OCI-LY1 (cell line): ENCODE results near the gene PPP1R1C.

Experiments
- H2AFZ ChIP-seq: fragments of 200-600 bp; sonication (generic), shearing (Covaris generic); 2 replicates; pipeline ENCODE4 v1.6.0; 2014; ENCODE audit warnings: antibody characterized with exemption, mild to moderate bottlenecking, low read length
- H3F3A ChIP-seq: fragments of 200-600 bp; sonication (generic), shearing (Covaris generic); 2 replicates; pipeline ENCODE4 v1.6.0; 2014; ENCODE audit warnings: mild to moderate bottlenecking, antibody characterized with exemption, low read length, moderate library complexity; ENCODE audit not compliant: insufficient read depth
- H3K27ac ChIP-seq: fragments of 200-600 bp; sonication (generic); 2 replicates; pipeline ENCODE4 v1.5.1; 2014; ENCODE audit warnings: low read length, mixed run types, mild to moderate bottlenecking, low read depth; ENCODE audit not compliant: poor library complexity, severe bottlenecking
- H3K27me3 ChIP-seq: fragments of 200-600 bp; sonication (generic); 2 replicates; pipeline ENCODE4 v1.6.0; 2014; ENCODE audit warnings: antibody characterized with exemption, mild to moderate bottlenecking, low read length, moderate library complexity; ENCODE audit not compliant: insufficient read depth
- H3K36me3 ChIP-seq: fragments of 200-600 bp; sonication (generic); 2 replicates; pipeline ENCODE4 v1.6.1; 2014; ENCODE audit warnings: mild to moderate bottlenecking, antibody characterized with exemption, low read length, moderate library complexity, mixed read lengths; ENCODE audit not compliant: insufficient read depth
- H3K4me1 ChIP-seq: fragments of 200-600 bp; sonication (generic); 2 replicates; pipeline ENCODE4 v1.5.1; 2014; ENCODE audit warnings: mild to moderate bottlenecking, low read length, moderate library complexity; ENCODE audit not compliant: insufficient read depth, severe bottlenecking
- H3K4me2 ChIP-seq: fragments of 200-600 bp; sonication (generic), shearing (Covaris generic); 2 replicates; pipeline ENCODE4 v1.6.1; 2014; ENCODE audit warnings: low read length
- H3K4me3 ChIP-seq: fragments of 200-600 bp; sonication (generic); 2 replicates; pipeline ENCODE4 v1.5.1; 2014; ENCODE audit warnings: low read length, low read depth, mild to moderate bottlenecking, mixed read lengths; ENCODE audit not compliant: poor library complexity, severe bottlenecking
- H3K79me2 ChIP-seq: fragments of 200-600 bp; shearing (Covaris generic); 2 replicates; pipeline ENCODE4 v1.6.1; 2016; ENCODE audit warnings: mixed run types, low read length, mixed read lengths; ENCODE audit not compliant: insufficient read depth
- H3K9ac ChIP-seq: fragments of 200-600 bp; sonication (generic), shearing (Covaris generic); 2 replicates; pipeline ENCODE4 v1.6.1; 2014; ENCODE audit warnings: mild to moderate bottlenecking, low read length, mixed read lengths
- H3K9me2 ChIP-seq: fragments of 200-600 bp; sonication (generic), shearing (Covaris generic); 2 replicates; pipeline ENCODE4 v1.6.1; 2014; ENCODE audit warnings: low read depth, mild to moderate bottlenecking, low read length, mixed read lengths
- H3K9me3 ChIP-seq: fragments of 200-600 bp; shearing (Covaris generic); 2 replicates; pipeline ENCODE4 v1.6.1; 2014; ENCODE audit warnings: low read length, mixed read lengths
- H4K20me1 ChIP-seq: fragments of 200-600 bp; sonication (generic), shearing (Covaris generic); 2 replicates; pipeline ENCODE4 v1.6.0; 2016; ENCODE audit warnings: mild to moderate bottlenecking, low read length; ENCODE audit not compliant: insufficient read depth
- CTCF ChIP-seq: fragments of 200-600 bp; sonication (generic), shearing (Covaris generic); IDR thresholded peaks from 2 replicates; pipeline ENCODE4 v1.5.1; 2017; ENCODE audit warnings: mild to moderate bottlenecking, antibody characterized with exemption, low read length, moderate library complexity, mixed read lengths
- EZH2 ChIP-seq: fragments of 200-600 bp; sonication (generic), shearing (Covaris generic); IDR thresholded peaks from 2 replicates; pipeline ENCODE4 v1.8.0; 2017; ENCODE audit warnings: borderline replicate concordance, mixed run types, mild to moderate bottlenecking, antibody characterized with exemption, low read length, moderate library complexity, mixed read lengths

Gene PPP1R1C

GRCh38 chr2:182069908-182070307 lies 84.3 kb downstream of the PPP1R1C start:
- no peak overlapping the region for H3K4me3 ChIP-seq
- no peaks in the 10 kb centered on the region for H3K36me3 ChIP-seq
- no peak for TF ChIP-seq CTCF
- no peak for TF ChIP-seq EZH2
- no peaks in the 10 kb centered on the region for H3K27me3 ChIP-seq
- no peak overlapping the region for H3K4me2 ChIP-seq
- no peaks in the 10 kb centered on the region for H3F3A ChIP-seq
- no peaks in the 10 kb centered on the region for H3K9me2 ChIP-seq
- no peak overlapping the region for H3K9ac ChIP-seq
- H3K4me1 ChIP-seq, result peaks cover 2% of the 10 kb centered on the region
- H2AFZ ChIP-seq, result no peak overlapping the region
- no peaks in the 10 kb centered on the region for H4K20me1 ChIP-seq
- H3K9me3 ChIP-seq, result no peaks in the 10 kb centered on the region
- no peak overlapping the region for H3K27ac ChIP-seq
- no peaks in the 10 kb centered on the region for H3K79me2 ChIP-seq

GRCh38 chr2:182070736-182071135 lies 85.1 kb downstream of the PPP1R1C start:
- H4K20me1 ChIP-seq, result no peaks in the 10 kb centered on the region
- H3K4me3 ChIP-seq, result no peak overlapping the region
- no peak overlapping the region for H3K9ac ChIP-seq
- H3K27ac ChIP-seq, result no peak overlapping the region
- no peaks in the 10 kb centered on the region for H3K36me3 ChIP-seq
- H3K79me2 ChIP-seq, result no peaks in the 10 kb centered on the region
- H3K27me3 ChIP-seq, result no peaks in the 10 kb centered on the region
- H3K9me3 ChIP-seq, result no peaks in the 10 kb centered on the region
- H3F3A ChIP-seq, result no peaks in the 10 kb centered on the region
- H3K4me1 ChIP-seq, result no peaks in the 10 kb centered on the region
- no peak overlapping the region for H3K4me2 ChIP-seq
- TF ChIP-seq CTCF (no peak), EZH2 (no peak)
- H3K9me2 ChIP-seq, result no peaks in the 10 kb centered on the region
- no peak overlapping the region for H2AFZ ChIP-seq

- H3K9me2 ChIP-seq, result no peaks in the 10 kb centered on the region
- no peak overlapping the region for H3K4me2 ChIP-seq
- H3F3A ChIP-seq, result no peaks in the 10 kb centered on the region
- H4K20me1 ChIP-seq, result no peaks in the 10 kb centered on the region
- no peak overlapping the region for H3K9ac ChIP-seq
- peaks cover 6% of the 10 kb centered on the region for H3K4me1 ChIP-seq
- H3K9me3 ChIP-seq, result no peaks in the 10 kb centered on the region
- no peak for TF ChIP-seq EZH2
- TF ChIP-seq CTCF, result no peak
- H3K4me3 ChIP-seq, result no peak overlapping the region
- H3K36me3 ChIP-seq, result no peaks in the 10 kb centered on the region
- H3K79me2 ChIP-seq, result no peaks in the 10 kb centered on the region
- H2AFZ ChIP-seq, result no peak overlapping the region
- H3K27ac ChIP-seq, result no peak overlapping the region
- no peaks in the 10 kb centered on the region for H3K27me3 ChIP-seq
Observed at GRCh38 chr2:182072861-182073260, 87.2 kb downstream of the PPP1R1C start.
